ENCODE results near the gene FPR1.

- TF ChIP-seq, protein P1, sequence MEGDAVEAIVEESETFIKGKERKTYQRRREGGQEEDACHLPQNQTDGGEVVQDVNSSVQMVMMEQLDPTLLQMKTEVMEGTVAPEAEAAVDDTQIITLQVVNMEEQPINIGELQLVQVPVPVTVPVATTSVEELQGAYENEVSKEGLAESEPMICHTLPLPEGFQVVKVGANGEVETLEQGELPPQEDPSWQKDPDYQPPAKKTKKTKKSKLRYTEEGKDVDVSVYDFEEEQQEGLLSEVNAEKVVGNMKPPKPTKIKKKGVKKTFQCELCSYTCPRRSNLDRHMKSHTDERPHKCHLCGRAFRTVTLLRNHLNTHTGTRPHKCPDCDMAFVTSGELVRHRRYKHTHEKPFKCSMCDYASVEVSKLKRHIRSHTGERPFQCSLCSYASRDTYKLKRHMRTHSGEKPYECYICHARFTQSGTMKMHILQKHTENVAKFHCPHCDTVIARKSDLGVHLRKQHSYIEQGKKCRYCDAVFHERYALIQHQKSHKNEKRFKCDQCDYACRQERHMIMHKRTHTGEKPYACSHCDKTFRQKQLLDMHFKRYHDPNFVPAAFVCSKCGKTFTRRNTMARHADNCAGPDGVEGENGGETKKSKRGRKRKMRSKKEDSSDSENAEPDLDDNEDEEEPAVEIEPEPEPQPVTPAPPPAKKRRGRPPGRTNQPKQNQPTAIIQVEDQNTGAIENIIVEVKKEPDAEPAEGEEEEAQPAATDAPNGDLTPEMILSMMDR (IDR thresholded peaks at IDR 0.05; ENCODE audit: insufficient read depth, low read length, poor library complexity, severe bottlenecking): no peak
- no peak for TF ChIP-seq EZH2phosphoT487 (conservative IDR thresholded peaks at IDR 0.05; ENCODE audit: low read length)
Measured at GRCh38 chr19:51754770-51755169, 3.1 kb upstream of the FPR1 start.
